ENCODE data around the gene CD80. TPM values are rescaled to one million over a fixed set of nuclear protein-coding genes. Genes with fewer than 3 reads are reported as not detected.

CD80 gene
- total and polyA plus RNA-seq, 2 of the 8 experiments (the other 6 are each of a cell fraction or from before 2014, with no cell fraction given), result 0.11 TPM; not detected in 1

GRCh38 chr3:119558626-119559317, 642 bp downstream of the CD80 start:
- no peaks in the 10 kb centered on the region for H3K36me3 ChIP-seq (ENCODE audit: control insufficient read depth in 2 of 4, insufficient read depth in 4 of 4, low read length in 3 of 4)
- no peak overlapping the region for H3K56ac ChIP-seq (replicated peaks; ENCODE audit: insufficient read length, low read depth, low read length)
- no peak overlapping the region for H4K5ac ChIP-seq (ENCODE audit: insufficient read length, low read depth, low read length)
- no peak overlapping the region for H3K4ac ChIP-seq (replicated peaks; ENCODE audit: insufficient read length, low read depth, low read length)
- H3K4me2 ChIP-seq (ENCODE audit: insufficient read depth in 1 of 2, low read depth in 2 of 2, low read length in 2 of 2), result no peak overlapping the region
- H4K20me1 ChIP-seq (replicated peaks in 1 of 2; ENCODE audit: control insufficient read depth in 1 of 2, insufficient read depth in 2 of 2, low read length in 2 of 2), result no peaks in the 10 kb centered on the region
- H3K27ac ChIP-seq (ENCODE audit: low read depth, low read length), result no peak overlapping the region
- TF ChIP-seq TAF7 (optimal IDR thresholded peaks at IDR 0.05; ENCODE audit: borderline replicate concordance, low read depth, low read length), result no peak
- no peak for TF ChIP-seq POU5F1 (IDR thresholded peaks at IDR 0.05; ENCODE audit: low read depth, low read length)
- TF ChIP-seq BACH1 (IDR thresholded peaks at IDR 0.05; ENCODE audit: low read length), result no peak
- TF ChIP-seq BRCA1 (IDR thresholded peaks at IDR 0.05; ENCODE audit: low read depth, low read length), result no peak
- no peak overlapping the region for H2BK20ac ChIP-seq (ENCODE audit: low read length)
- peaks cover 0 to 4% (median 2%) of the 10 kb centered on the region in 4 experiments; a peak in 2 of 7 replicates for H3K4me1 ChIP-seq (replicated peaks in 1 of 4; ENCODE audit: control insufficient read depth in 3 of 4, insufficient read depth in 4 of 4, low read length in 3 of 4)
- H3K23ac ChIP-seq (ENCODE audit: insufficient read length), result no peak overlapping the region
- no peak overlapping the region for H4K91ac ChIP-seq (replicated peaks; ENCODE audit: insufficient read length, low read length)
- H3K79me2 ChIP-seq (ENCODE audit: control insufficient read depth in 1 of 2, insufficient read depth in 2 of 2, low read length in 2 of 2), result no peaks in the 10 kb centered on the region
- POLR2A ChIA-PET (ENCODE audit: partially characterized antibody), result no interaction called here
- H2AK5ac ChIP-seq (ENCODE audit: low read depth, low read length), result no peak overlapping the region
- no peaks in the 10 kb centered on the region for H3K23me2 ChIP-seq (ENCODE audit: low read depth, low read length)
- H2BK15ac ChIP-seq (ENCODE audit: low read length), result no peak overlapping the region
- no peak overlapping the region for H2BK5ac ChIP-seq (ENCODE audit: low read depth, low read length)
- no peaks in the 10 kb centered on the region for H3K79me1 ChIP-seq (ENCODE audit: low read depth, low read length)
- no peak overlapping the region for H3K18ac ChIP-seq (ENCODE audit: extremely low read depth, low read length)
- H2BK12ac ChIP-seq (ENCODE audit: low read depth, low read length), result no peak overlapping the region
- H2AFZ ChIP-seq (ENCODE audit: low read length), result no peak overlapping the region
- H3K9ac ChIP-seq (replicated peaks in 1 of 4; ENCODE audit: extremely low read depth in 1 of 4, low read depth in 3 of 4, low read length in 3 of 4), result no peak overlapping the region
- no peak overlapping the region for H2BK120ac ChIP-seq (replicated peaks; ENCODE audit: low read depth, low read length)
- FAIRE-seq (no peak), DNase-seq (ENCODE audit: low read depth in 1 of 2, low spot score in 2 of 2) (no peak)
- 87% methylated on average over 9 of the region's 9 CpGs; no CpG with 5 or more reads in 1 of the 2 experiments for WGBS, 2 experiments (ENCODE audit: extremely low coverage in 1 of 2, insufficient coverage in 1 of 2, insufficient read length in 1 of 2, insufficient replicate concordance in 2 of 2, low coverage in 1 of 2, low lambda C conversion rate in 2 of 2, missing lambda C conversion rate in 1 of 2)
- H3K14ac ChIP-seq (ENCODE audit: insufficient read length), result no peak overlapping the region
- no peak overlapping the region for H4K8ac ChIP-seq (ENCODE audit: extremely low read depth, insufficient read depth, low read length)
- H3K27me3 ChIP-seq (replicated peaks in 1 of 4; ENCODE audit: control insufficient read depth in 3 of 4, extremely low read depth in 1 of 4, insufficient read depth in 3 of 4, low read length in 3 of 4), result no peaks in the 10 kb centered on the region
- H3K9me3 ChIP-seq (ENCODE audit: insufficient read depth in 2 of 2, low read depth in 1 of 2, low read length in 1 of 2), result no peaks in the 10 kb centered on the region
- no peak overlapping the region for H3K4me3 ChIP-seq (ENCODE audit: extremely low read depth in 1 of 4, insufficient read depth in 2 of 4, low read depth in 3 of 4, low read length in 4 of 4)
- CTCF ChIA-PET (ENCODE audit: partially characterized antibody), result interaction anchor here (0.6 to 2.5 kb wide), 11 partner anchors 10 to 79 kb away, joined by 3 to 9 read pairs (median 6); no protein-coding TSS in a partner anchor
